PC-3 (cell line): ENCODE measurements around the gene CDHR3. TPM values are rescaled to one million over a fixed set of nuclear protein-coding genes. Genes with fewer than 3 reads are reported as not detected.
"Not testable (repeated sequence)": the region's sequence is repeated elsewhere in the genome, so short reads cannot be mapped to it uniquely, and the experiment has no call there.

Source experiments
- ATAC-seq: fragments of 200-7000 bp; cut with Tn5 transposase; 2 replicates; pipeline ENCODE4 v1.9.1; 2020; ENCODE audit warnings: mild to moderate bottlenecking, moderate library complexity
- BruUV-seq: library from RNA; stranded (reverse); fragments of 400-500 nt; replicated peaks from 2 replicates; lab custom pipeline; 2021; lab: Mats Ljungman, UMichigan
- CTCF ChIA-PET: fragments of 300-600 bp; sonication (Branson Sonifier 250); formaldehyde crosslinking; loops from one replicate; lab custom pipeline; 2022; ENCODE audit warnings: antibody characterized with exemption; lab: Charles Lee
- POLR2A ChIA-PET: fragments of 300-600 bp; sonication (Branson Sonifier 250); formaldehyde crosslinking; loops from one replicate; lab custom pipeline; 2022; ENCODE audit warnings: antibody characterized with exemption; ENCODE audit not compliant: unreplicated experiment; lab: Charles Lee
- DNase-seq: peaks from one replicate; pipeline ENCODE4 v3.0.0-alpha.2; 2015
- H2AFZ ChIP-seq: fragments of 300-600 bp; sonication (generic); 2 replicates; pipeline ENCODE4 v1.6.0; 2016; ENCODE audit warnings: antibody characterized with exemption, low read length
- H3F3A ChIP-seq: fragments of 300-600 bp; sonication (generic); one replicate; pipeline ENCODE4 v1.6.0; 2017; ENCODE audit warnings: antibody characterized with exemption, low read length, control low read depth, mild to moderate bottlenecking; ENCODE audit not compliant: unreplicated experiment
- H3K27ac ChIP-seq: fragments of 300-600 bp; sonication (generic); 2 replicates; pipeline ENCODE4 v1.5.1; 2016; ENCODE audit warnings: mild to moderate bottlenecking, low read length
- H3K27me3 ChIP-seq: fragments of 300-600 bp; sonication (generic); 2 replicates; pipeline ENCODE4 v1.6.1; 2016; ENCODE audit warnings: low read length, mixed read lengths
- H3K36me3 ChIP-seq: fragments of 300-600 bp; sonication (generic); 2 replicates; pipeline ENCODE4 v1.6.1; 2016; ENCODE audit warnings: low read depth, mixed run types, low read length, mixed read lengths
- H3K4me1 ChIP-seq: fragments of 300-600 bp; sonication (generic); 2 replicates; pipeline ENCODE4 v1.5.1; 2016; ENCODE audit warnings: low read length; ENCODE audit not compliant: insufficient read depth
- H3K4me2 ChIP-seq: fragments of 300-600 bp; sonication (generic); 2 replicates; pipeline ENCODE4 v1.6.0; 2016; ENCODE audit warnings: low read length
- H3K4me3 ChIP-seq: fragments of 300-600 bp; sonication (generic); 2 replicates; pipeline ENCODE4 v1.5.1; 2016; ENCODE audit warnings: mild to moderate bottlenecking, low read length, mixed read lengths
- H3K79me2 ChIP-seq: fragments of 300-600 bp; sonication (generic); 2 replicates; pipeline ENCODE4 v1.6.1; 2017; ENCODE audit warnings: low read length, mixed read lengths
- H3K9ac ChIP-seq: fragments of 300-600 bp; sonication (generic); 2 replicates; pipeline ENCODE4 v1.6.0; 2016; ENCODE audit warnings: mild to moderate bottlenecking, low read length
- H3K9me2 ChIP-seq: fragments of 300-600 bp; sonication (generic); replicated peaks from 2 replicates; pipeline ENCODE4 v1.6.1; 2016; ENCODE audit warnings: mixed run types, low read length, mixed read lengths
- H3K9me3 ChIP-seq: fragments of 300-600 bp; sonication (generic); 2 replicates; pipeline ENCODE4 v1.6.1; 2016; ENCODE audit warnings: low read length, mixed read lengths
- H4K20me1 ChIP-seq: fragments of 300-600 bp; sonication (generic); 2 replicates; pipeline ENCODE4 v1.6.1; 2016; ENCODE audit warnings: low read length, mixed read lengths
- CTCF ChIP-seq: fragments of 300-600 bp; sonication (generic); conservative IDR thresholded peaks from 2 replicates; pipeline ENCODE4 v1.5.1; 2017; ENCODE audit warnings: antibody characterized with exemption, low read depth, mild to moderate bottlenecking, low read length
- EZH2 ChIP-seq: fragments of 300-600 bp; sonication (generic); IDR thresholded peaks from one replicate; pipeline ENCODE4 v1.6.1; 2017; ENCODE audit warnings: antibody characterized with exemption, mild to moderate bottlenecking, low read length; ENCODE audit not compliant: unreplicated experiment
- EZH2phosphoT487 ChIP-seq: fragments of 300-600 bp; sonication (generic); IDR thresholded peaks from 2 replicates; pipeline ENCODE4 v1.6.1; 2018; ENCODE audit warnings: mild to moderate bottlenecking, antibody characterized with exemption, low read length, borderline replicate concordance
- intact Hi-C: fragments of 100-400 bp; cut with micrococcal nuclease; formaldehyde crosslinking; loops from 2 replicates; pipeline ENCODE4 v1.9.0; 2023
- total RNA-seq: library from RNA; depleted of rRNA; stranded (reverse); fragments of >200 nt; gene quantifications from 2 replicates; pipeline ENCODE4 v1.2.3, GENCODE V29; 2014

CDHR3 gene
- total RNA-seq, 1 experiment from 2014 or later, result 9.8 TPM

DNA sequence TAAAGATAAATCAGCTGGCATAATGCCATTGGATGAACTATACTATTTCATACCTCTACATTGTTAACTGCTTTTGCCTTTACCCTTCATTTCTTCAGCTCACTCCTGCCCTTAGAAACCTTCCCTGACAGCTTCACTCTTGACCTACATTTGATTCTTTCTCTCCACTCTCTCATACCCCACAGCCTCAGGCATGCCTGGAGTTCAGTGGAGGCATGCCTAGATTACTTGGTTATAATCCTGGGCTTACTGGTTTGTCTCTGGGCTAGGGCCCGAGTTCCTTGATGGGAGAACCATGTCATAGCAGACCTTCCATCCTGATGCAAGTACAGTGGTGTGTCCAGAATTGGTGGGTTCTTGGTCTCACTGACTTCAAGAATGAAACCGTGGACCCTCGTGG, 8.4 kb upstream of the CDHR3 start:
- intact Hi-C loops, result no loop called here
- H3K9me2 ChIP-seq, result no peaks in the 10 kb centered on the region
- DNase-seq, result no peak
- no peak overlapping the region for H3K27ac ChIP-seq
- no peak overlapping the region for H2AFZ ChIP-seq
- no peaks in the 10 kb centered on the region for H3K4me1 ChIP-seq
- ATAC-seq, result no peak
- no TSS peak for BruUV-seq
- H3K4me3 ChIP-seq, result no peak overlapping the region
- H3K4me2 ChIP-seq, result no peak overlapping the region
- ChIA-PET CTCF (no interaction called here), POLR2A (interaction anchor here (0.6 kb wide), 1 partner anchor 33 kb away, joined by 4 read pairs; no protein-coding TSS in a partner anchor)
- H3K9me3 ChIP-seq, result peaks cover 12% of the 10 kb centered on the region
- H3K27me3 ChIP-seq, result no peaks in the 10 kb centered on the region
- no peaks in the 10 kb centered on the region for H3F3A ChIP-seq
- TF ChIP-seq EZH2phosphoT487, result no peak
- no peak for TF ChIP-seq EZH2
- no peak for TF ChIP-seq CTCF
- H3K9ac ChIP-seq, result no peak overlapping the region
- H3K36me3 ChIP-seq, result no peaks in the 10 kb centered on the region
- no peaks in the 10 kb centered on the region for H4K20me1 ChIP-seq
- no peaks in the 10 kb centered on the region for H3K79me2 ChIP-seq

DNA sequence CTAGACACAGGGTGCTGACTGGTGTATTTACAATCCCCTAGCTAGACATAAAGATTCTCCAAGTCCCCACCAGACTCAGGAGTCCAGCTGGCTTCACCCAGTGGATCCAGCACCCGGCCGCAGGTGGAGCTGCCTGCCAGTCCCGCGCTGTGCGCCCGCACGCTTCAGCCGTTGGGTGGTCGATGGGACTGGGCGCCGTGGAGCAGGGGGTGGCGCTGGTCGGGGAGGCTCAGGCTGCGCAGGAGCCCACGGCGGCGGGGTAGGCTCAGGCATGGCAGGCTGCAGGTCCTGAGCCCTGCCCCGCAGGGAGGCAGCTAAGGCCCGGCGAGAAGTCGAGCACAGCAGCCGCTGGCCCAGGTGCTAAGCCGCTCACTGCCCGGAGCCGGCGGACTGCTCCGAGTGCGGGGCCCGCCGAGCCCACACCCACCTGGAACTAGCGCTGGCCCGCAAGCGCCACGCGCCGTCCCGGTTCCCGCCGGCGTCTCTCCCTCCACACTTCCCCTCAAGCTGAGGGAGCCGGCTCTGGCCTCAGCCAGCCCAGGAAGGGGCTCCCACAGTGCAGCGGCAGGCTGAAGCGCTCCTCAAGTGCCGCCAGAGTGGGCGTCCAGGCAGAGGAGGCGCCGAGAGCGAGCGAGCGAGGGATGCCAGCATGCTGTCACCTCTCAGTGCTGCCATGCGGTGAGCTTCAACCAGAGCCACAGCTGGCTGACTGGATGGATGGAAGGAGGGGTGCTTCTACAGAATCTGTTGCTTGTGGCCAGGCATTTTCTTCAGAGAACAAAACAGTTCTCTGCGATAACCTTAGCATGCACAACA, 7.2 kb upstream of the CDHR3 start:
- DNase-seq, H3K4me2 ChIP-seq, intact Hi-C loops, H3F3A ChIP-seq, ATAC-seq, CTCF ChIA-PET, H3K9ac ChIP-seq, H3K9me2 ChIP-seq, H3K4me1 ChIP-seq, H3K36me3 ChIP-seq, H4K20me1 ChIP-seq, H3K79me2 ChIP-seq, H3K27me3 ChIP-seq, POLR2A ChIA-PET, H3K4me3 ChIP-seq, BruUV-seq, H2AFZ ChIP-seq, H3K27ac ChIP-seq: not testable (repeated sequence)
- peaks cover 12% of the 10 kb centered on the region for H3K9me3 ChIP-seq

DNA sequence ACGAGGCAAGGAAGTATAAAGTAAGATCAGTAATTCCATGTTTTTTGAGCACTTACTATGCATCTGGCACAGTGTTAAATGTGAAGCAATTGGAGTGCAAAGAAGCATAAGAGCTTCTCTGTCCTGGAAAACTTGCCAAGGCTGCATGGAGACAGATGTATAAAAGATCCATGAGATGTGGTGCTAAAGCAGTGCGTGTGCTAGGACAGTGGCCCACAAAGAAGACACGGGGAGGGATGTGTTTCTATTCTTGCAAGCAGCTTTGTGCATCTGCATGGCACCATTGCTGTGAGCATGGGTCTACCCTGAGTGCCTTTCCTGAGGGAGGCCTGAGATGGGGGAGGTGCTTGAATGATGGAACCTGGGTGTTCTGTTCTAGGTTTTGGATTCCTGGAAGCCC, 5.1 kb upstream of the CDHR3 start:
- Histone ChIP-seq H3K4me1 (no peaks in the 10 kb centered on the region), H3K27me3 (no peaks in the 10 kb centered on the region), H3K9me3 (no peaks in the 10 kb centered on the region), H3K27ac (no peak overlapping the region), H3F3A (no peaks in the 10 kb centered on the region), H3K4me3 (no peak overlapping the region), H3K79me2 (no peaks in the 10 kb centered on the region), H3K36me3 (no peaks in the 10 kb centered on the region), H3K9ac (no peak overlapping the region), H3K4me2 (no peak overlapping the region), H2AFZ (no peak overlapping the region), H3K9me2 (no peaks in the 10 kb centered on the region), H4K20me1 (no peaks in the 10 kb centered on the region)
- CTCF ChIA-PET, result no interaction called here
- TF ChIP-seq EZH2phosphoT487 (no peak), CTCF (no peak), EZH2 (no peak)
- no TSS peak for BruUV-seq
- ATAC-seq (no peak), DNase-seq (no peak)
- POLR2A ChIA-PET, result no interaction called here
- intact Hi-C loops, result no loop called here
